ENCODE measurements around the gene RAB3C.

GRCh38 chr5:58901271-58901670 is 318.4 kb downstream of the RAB3C start:
- TF ChIP-seq SIN3A (IDR thresholded peaks at IDR 0.05; ENCODE audit: borderline replicate concordance, insufficient read depth, low read depth, low read length): no peak
- no peak for TF ChIP-seq CTCF (IDR thresholded peaks at IDR 0.05)
- no peak for TF ChIP-seq POLR2AphosphoS5 (IDR thresholded peaks at IDR 0.05; ENCODE audit: low read depth, low read length)

All from Panc1 (cell line).